Measurements from ENCODE around the gene GPR150. TPM values are rescaled to one million over a fixed set of nuclear protein-coding genes. Genes with fewer than 3 reads are reported as not detected.
A peak's percentile ranks its signal among the peaks of the same experiment; 100 is the strongest.

Gene GPR150
- total RNA-seq, 1 experiment from 2014 or later = 0.54 TPM

GRCh38 chr5:95627971-95628810 is 8.3 kb downstream of the GPR150 start:
- H3K9me3 ChIP-seq (ENCODE audit: control insufficient read depth, insufficient read depth, low read depth, low read length) = no peaks in the 10 kb centered on the region
- DNase-seq (ENCODE audit: low read depth, low spot score) (no peak), ATAC-seq (no peak)
- H3K27ac ChIP-seq (ENCODE audit: low read length) = no peak overlapping the region
- H3K27me3 ChIP-seq (ENCODE audit: control insufficient read depth, insufficient read depth, low read length) = no peaks in the 10 kb centered on the region
- POLR2A ChIA-PET = no interaction called here
- intact Hi-C loops (cut with micrococcal nuclease; ENCODE audit: unreplicated experiment) = no loop called here
- H3K36me3 ChIP-seq (ENCODE audit: control insufficient read depth, insufficient read depth, low read length) = no peaks in the 10 kb centered on the region
- H3K4me3 ChIP-seq (ENCODE audit: low read depth in 2 of 2, low read length in 2 of 2) = no peak overlapping the region
- TF ChIP-seq SIN3A (IDR thresholded peaks at IDR 0.05; ENCODE audit: borderline replicate concordance, insufficient read depth, low read depth, low read length) (no peak), REST (IDR thresholded peaks at IDR 0.05; ENCODE audit: insufficient read depth in 1 of 2, low read depth in 2 of 2, low read length in 1 of 2) (no peak), TCF7L2 (IDR thresholded peaks at IDR 0.05; ENCODE audit: low read depth, low read length) (no peak), CTCF (IDR thresholded peaks at IDR 0.05) (no peak), POLR2AphosphoS5 (IDR thresholded peaks at IDR 0.05; ENCODE audit: low read depth, low read length) (no peak)
- CTCF ChIA-PET = no interaction called here
- in situ Hi-C loops (cut with HindIII; ENCODE audit: low pct_unique_long_range_greater_than_20kb, low sequenced_read_pairs) = no loop called here
- 0 out of 2 replicates have a peak, but pooled peaks cover 4% of the 10 kb centered on the region for H3K4me1 ChIP-seq (ENCODE audit: control insufficient read depth, insufficient read depth, low read length)
- BruUV-seq (replicated peaks) = no TSS peak

GRCh38 chr5:95628933-95629332 is 9.0 kb downstream of the GPR150 start:
- Histone ChIP-seq H3K27me3 (ENCODE audit: control insufficient read depth, insufficient read depth, low read length) (no peaks in the 10 kb centered on the region), H3K4me3 (ENCODE audit: low read depth in 2 of 2, low read length in 2 of 2) (no peak overlapping the region), H3K9me3 (ENCODE audit: control insufficient read depth, insufficient read depth, low read depth, low read length) (no peaks in the 10 kb centered on the region), H3K36me3 (ENCODE audit: control insufficient read depth, insufficient read depth, low read length) (no peaks in the 10 kb centered on the region), H3K4me1 (ENCODE audit: control insufficient read depth, insufficient read depth, low read length) (0 out of 2 replicates have a peak, but pooled peaks cover 4% of the 10 kb centered on the region), H3K27ac (ENCODE audit: low read length) (no peak overlapping the region)
- DNase-seq (ENCODE audit: low read depth, low spot score) (no peak), ATAC-seq (0 out of 2 replicates have a peak, but pooled peaks have one; percentile 46)
- TF ChIP-seq CTCF (IDR thresholded peaks at IDR 0.05) (no peak), SIN3A (IDR thresholded peaks at IDR 0.05; ENCODE audit: borderline replicate concordance, insufficient read depth, low read depth, low read length) (no peak), TCF7L2 (IDR thresholded peaks at IDR 0.05; ENCODE audit: low read depth, low read length) (no peak), REST (IDR thresholded peaks at IDR 0.05; ENCODE audit: insufficient read depth in 1 of 2, low read depth in 2 of 2, low read length in 1 of 2) (no peak), POLR2AphosphoS5 (IDR thresholded peaks at IDR 0.05; ENCODE audit: low read depth, low read length) (no peak)
- CTCF ChIA-PET = no interaction called here
- in situ Hi-C loops (cut with HindIII; ENCODE audit: low pct_unique_long_range_greater_than_20kb, low sequenced_read_pairs) = no loop called here
- POLR2A ChIA-PET = no interaction called here
- no TSS peak for BruUV-seq (replicated peaks)
- intact Hi-C loops (cut with micrococcal nuclease; ENCODE audit: unreplicated experiment) = no loop called here
